Mucosa of rectum (tissue), 2 donors: ENCODE data around the gene ANO10.
"Not testable (repeated sequence)": the region's sequence is repeated elsewhere in the genome, so short reads cannot be mapped to it uniquely, and the experiment has no call there.

Experiments
- H3K27ac ChIP-seq, 2 donors: one replicate each; pipeline ENCODE4 v1.7.0; 2013; ENCODE audit warnings: inconsistent platforms in 2 of 2, low read depth in 2 of 2, low read length in 2 of 2
- H3K27me3 ChIP-seq, 2 donors: one replicate each; pipeline ENCODE4 v1.7.0; 2013; ENCODE audit warnings: low read length in 2 of 2; ENCODE audit not compliant: control insufficient read depth in 2 of 2, insufficient read depth in 2 of 2
- H3K36me3 ChIP-seq, 2 donors: one replicate each; pipeline ENCODE4 v1.7.0; 2013; ENCODE audit warnings: low read length in 2 of 2; ENCODE audit not compliant: control insufficient read depth in 2 of 2, insufficient read depth in 2 of 2
- H3K4me1 ChIP-seq, 2 donors: one replicate each; pipeline ENCODE4 v1.7.0; 2013; ENCODE audit warnings: low read length in 2 of 2, mild to moderate bottlenecking in 1 of 2; ENCODE audit not compliant: control insufficient read depth in 2 of 2, insufficient read depth in 2 of 2
- H3K4me3 ChIP-seq, 2 donors: one replicate each; pipeline ENCODE4 v1.7.0; 2013; ENCODE audit warnings: low read length in 2 of 2
- H3K9ac ChIP-seq, 2 donors: one replicate each; pipeline ENCODE4 v1.7.0; 2013; ENCODE audit warnings: low read length in 2 of 2, low read depth in 1 of 2, mild to moderate bottlenecking in 1 of 2
- H3K9me3 ChIP-seq, 2 donors: one replicate each; pipeline ENCODE4 v1.7.0; 2013; ENCODE audit warnings: low read length in 2 of 2; ENCODE audit not compliant: control insufficient read depth in 2 of 2
- donor health status: healthy.
- donor health status: Normal muscosa, but diverticular disease.

ANO10 gene

GRCh38 chr3:43364494-43364893 is 257.3 kb downstream of the ANO10 start:
- Histone ChIP-seq H3K36me3 (peaks cover 0 to 6% of the 10 kb centered on the region in 2 donors), H3K27ac (no peak overlapping the region), H3K9ac (no peak overlapping the region), H3K27me3 (no peaks in the 10 kb centered on the region), H3K9me3 (no peaks in the 10 kb centered on the region), H3K4me3 (no peak overlapping the region), H3K4me1 (peaks cover 0 to 2% of the 10 kb centered on the region in 2 donors)

- H3K9me3 ChIP-seq = no peaks in the 10 kb centered on the region
- H3K4me1 ChIP-seq = peaks cover 0 to 2% of the 10 kb centered on the region in 2 donors
- H3K27me3 ChIP-seq = no peaks in the 10 kb centered on the region
- peaks cover 0 to 6% of the 10 kb centered on the region in 2 donors for H3K36me3 ChIP-seq
- H3K27ac ChIP-seq = no peak overlapping the region
- H3K4me3 ChIP-seq = no peak overlapping the region
- no peak overlapping the region for H3K9ac ChIP-seq
These were observed 258.1 kb downstream of the ANO10 start for GRCh38 chr3:43363621-43364266.

GRCh38 chr3:43362961-43363360 is 258.9 kb downstream of the ANO10 start:
- H3K9me3 ChIP-seq = no peaks in the 10 kb centered on the region
- H3K4me1 ChIP-seq = peaks cover 0 to 2% of the 10 kb centered on the region in 2 donors
- no peak overlapping the region for H3K9ac ChIP-seq
- H3K36me3 ChIP-seq = peaks cover 0 to 6% of the 10 kb centered on the region in 2 donors
- H3K27ac ChIP-seq = no peak overlapping the region
- no peak overlapping the region for H3K4me3 ChIP-seq
- no peaks in the 10 kb centered on the region for H3K27me3 ChIP-seq

GRCh38 chr3:43362183-43362582 is 259.6 kb downstream of the ANO10 start:
- peaks cover 0 to 6% of the 10 kb centered on the region in 2 donors for H3K36me3 ChIP-seq
- no peaks in the 10 kb centered on the region for H3K27me3 ChIP-seq
- no peak overlapping the region for H3K9ac ChIP-seq
- H3K9me3 ChIP-seq = no peaks in the 10 kb centered on the region
- no peak overlapping the region for H3K27ac ChIP-seq
- peaks cover 0 to 2% of the 10 kb centered on the region in 2 donors for H3K4me1 ChIP-seq
- no peak overlapping the region for H3K4me3 ChIP-seq

- Histone ChIP-seq H3K27me3 (no peaks in the 10 kb centered on the region), H3K36me3 (peaks cover 0 to 6% of the 10 kb centered on the region in 2 donors), H3K4me3 (no peak overlapping the region), H3K27ac (no peak overlapping the region), H3K4me1 (no peaks in the 10 kb centered on the region), H3K9ac (no peak overlapping the region), H3K9me3 (peaks cover 0 to 1% of the 10 kb centered on the region in 2 donors)
These were observed 260.7 kb downstream of the ANO10 start for GRCh38 chr3:43361077-43361476.

- H3K27ac ChIP-seq, H3K36me3 ChIP-seq, H3K27me3 ChIP-seq, H3K4me1 ChIP-seq, H3K4me3 ChIP-seq, H3K9ac ChIP-seq: not testable (repeated sequence)
- peaks cover 0 to 16% of the 10 kb centered on the region in 2 donors for H3K9me3 ChIP-seq
These were observed 265.8 kb downstream of the ANO10 start for GRCh38 chr3:43356033-43356432.

- Histone ChIP-seq H3K27me3 (no peaks in the 10 kb centered on the region), H3K9me3 (peaks cover 0 to 16% of the 10 kb centered on the region in 2 donors), H3K4me3 (no peak overlapping the region), H3K36me3 (peaks cover 9 to 10% of the 10 kb centered on the region in 2 donors), H3K27ac (no peak overlapping the region), H3K4me1 (no peaks in the 10 kb centered on the region), H3K9ac (no peak overlapping the region)
These were observed 267.7 kb downstream of the ANO10 start for GRCh38 chr3:43353923-43354670.

- no peak overlapping the region for H3K27ac ChIP-seq
- H3K36me3 ChIP-seq = peaks cover 10 to 17% of the 10 kb centered on the region in 2 donors
- peaks cover 0 to 16% of the 10 kb centered on the region in 2 donors for H3K9me3 ChIP-seq
- H3K4me3 ChIP-seq = no peak overlapping the region
- no peak overlapping the region for H3K9ac ChIP-seq
- no peaks in the 10 kb centered on the region for H3K27me3 ChIP-seq
- H3K4me1 ChIP-seq = no peaks in the 10 kb centered on the region
These were observed 268.4 kb downstream of the ANO10 start for GRCh38 chr3:43353393-43353792.

GRCh38 chr3:43349716-43350115 is 272.1 kb downstream of the ANO10 start:
- Histone ChIP-seq H3K9ac (no peak overlapping the region), H3K36me3 (peaks cover 27 to 41% of the 10 kb centered on the region in 2 donors), H3K9me3 (peaks cover 0 to 10% of the 10 kb centered on the region in 2 donors)

GRCh38 chr3:43348852-43349574 is 272.8 kb downstream of the ANO10 start:
- Histone ChIP-seq H3K27me3 (no peaks in the 10 kb centered on the region), H3K27ac (no peak overlapping the region), H3K9ac (no peak overlapping the region), H3K9me3 (peaks cover 0 to 7% of the 10 kb centered on the region in 2 donors), H3K4me1 (no peaks in the 10 kb centered on the region), H3K4me3 (no peak overlapping the region), H3K36me3 (peaks cover 32 to 43% of the 10 kb centered on the region in 2 donors)

More at GRCh38 chr3:43349716-43350115, 272.1 kb downstream of the ANO10 start:
- H3K4me1 ChIP-seq = no peaks in the 10 kb centered on the region
- no peak overlapping the region for H3K4me3 ChIP-seq
- H3K27ac ChIP-seq = no peak overlapping the region
- H3K27me3 ChIP-seq = no peaks in the 10 kb centered on the region
